ENCODE measurements around the gene C1orf174. TPM values are rescaled to one million over a fixed set of nuclear protein-coding genes. Genes with fewer than 3 reads are reported as not detected.
"Not testable (repeated sequence)": the region's sequence is repeated elsewhere in the genome, so short reads cannot be mapped to it uniquely, and the experiment has no call there.

The C1orf174 gene
- total RNA-seq, 2 experiments from 2014 or later: 16.8 to 18.5 TPM

DNA sequence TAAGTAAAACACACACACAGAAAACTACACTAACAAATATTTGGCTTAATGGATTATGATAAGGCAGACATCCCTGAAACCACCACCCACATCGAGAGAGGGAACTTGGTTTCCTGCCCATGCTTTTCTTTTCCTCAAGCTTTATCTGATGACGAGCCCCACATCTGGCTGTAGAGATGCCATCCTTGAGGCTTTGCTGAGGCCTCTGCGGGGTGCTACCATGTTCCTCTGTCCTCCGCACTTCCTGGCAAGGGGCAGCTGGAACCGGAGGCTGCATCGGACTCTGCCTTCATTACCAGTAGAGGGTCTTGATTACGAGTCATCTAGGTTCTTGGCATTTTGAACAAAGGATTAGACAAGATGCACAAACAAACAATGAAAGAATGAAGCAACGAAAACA is 21.7 kb upstream of the C1orf174 start:
- H3K9me3 Mint-ChIP-seq: no peaks in the 10 kb centered on the region
- H3K27ac Mint-ChIP-seq: no peak overlapping the region
- H3K27me3 Mint-ChIP-seq: peaks cover 6% of the 10 kb centered on the region
- intact Hi-C loops (cut with DNase I, micrococcal nuclease): no loop called here
- Histone ChIP-seq H3K27me3 (ENCODE audit: control insufficient read depth in 1 of 2, insufficient read depth in 2 of 2, low read length in 2 of 2) (no peaks in the 10 kb centered on the region), H3K27ac (ENCODE audit: low read depth in 1 of 2, low read length in 2 of 2) (no peak overlapping the region), H3K9me3 (ENCODE audit: control insufficient read depth in 1 of 2, insufficient read depth in 1 of 2, low read length in 2 of 2) (no peaks in the 10 kb centered on the region), H3K4me1 (ENCODE audit: insufficient read depth, low read length) (peaks cover 3% of the 10 kb centered on the region), H3K36me3 (ENCODE audit: insufficient read depth, low read length) (no peaks in the 10 kb centered on the region), H3K4me3 (ENCODE audit: low read length) (no peak overlapping the region)
- no peak overlapping the region for H3K4me3 Mint-ChIP-seq
- no peak for TF ChIP-seq CTCF (IDR thresholded peaks at IDR 0.05)
- ChIA-PET CTCF (no interaction called here), POLR2A (interaction anchor here (1.3 kb wide), 1 partner anchor 21 kb away, joined by 5 read pairs; the partner anchor contains the start of gene C1orf174)
- DNase-seq: no peak
- no peak for ATAC-seq (ENCODE audit: poor library complexity)
- H3K4me1 Mint-ChIP-seq (ENCODE audit: low read depth): no peaks in the 10 kb centered on the region
- no peaks in the 10 kb centered on the region for H3K36me3 Mint-ChIP-seq (ENCODE audit: low read depth)

- Mint-ChIP-seq H3K27me3 (no peaks in the 10 kb centered on the region), H3K36me3 (ENCODE audit: low read depth) (no peaks in the 10 kb centered on the region), H3K4me1 (ENCODE audit: low read depth) (no peaks in the 10 kb centered on the region), H3K9me3 (no peaks in the 10 kb centered on the region), H3K27ac (no peak overlapping the region), H3K4me3 (no peak overlapping the region)
- no peak for ATAC-seq (ENCODE audit: poor library complexity)
- intact Hi-C loops (cut with DNase I, micrococcal nuclease): loop anchor here in 1 of 2 experiments (10.0 kb wide), 1 partner anchor 675 kb away; no protein-coding TSS in a partner anchor
- ChIA-PET CTCF (no interaction called here), POLR2A (no interaction called here)
- Histone ChIP-seq H3K4me1 (ENCODE audit: insufficient read depth, low read length) (peaks cover 3% of the 10 kb centered on the region), H3K27ac (ENCODE audit: low read depth in 1 of 2, low read length in 2 of 2) (no peak overlapping the region), H3K4me3 (ENCODE audit: low read length) (no peak overlapping the region), H3K9me3 (ENCODE audit: control insufficient read depth in 1 of 2, insufficient read depth in 1 of 2, low read length in 2 of 2) (no peaks in the 10 kb centered on the region), H3K36me3 (ENCODE audit: insufficient read depth, low read length) (no peaks in the 10 kb centered on the region), H3K27me3 (ENCODE audit: control insufficient read depth in 1 of 2, insufficient read depth in 2 of 2, low read length in 2 of 2) (no peaks in the 10 kb centered on the region)
- no peak for DNase-seq
- no peak for TF ChIP-seq CTCF (IDR thresholded peaks at IDR 0.05)
These were observed 19.6 kb upstream of the C1orf174 start for GRCh38 chr1:3919706-3920105.

GRCh38 chr1:3918966-3919611 is 19.0 kb upstream of the C1orf174 start:
- CTCF ChIA-PET: no interaction called here
- no peak for TF ChIP-seq CTCF (IDR thresholded peaks at IDR 0.05)
- no peaks in the 10 kb centered on the region for H3K27me3 ChIP-seq (ENCODE audit: control insufficient read depth in 1 of 2, insufficient read depth in 2 of 2, low read length in 2 of 2)
- H3K4me3 Mint-ChIP-seq: no peak overlapping the region
- POLR2A ChIA-PET: no interaction called here
- H3K36me3 Mint-ChIP-seq (ENCODE audit: low read depth): no peaks in the 10 kb centered on the region
- no peak overlapping the region for H3K27ac ChIP-seq (ENCODE audit: low read depth in 1 of 2, low read length in 2 of 2)
- H3K27me3 Mint-ChIP-seq: no peaks in the 10 kb centered on the region
- H3K4me1 ChIP-seq (ENCODE audit: insufficient read depth, low read length): peaks cover 3% of the 10 kb centered on the region
- no peaks in the 10 kb centered on the region for H3K9me3 ChIP-seq (ENCODE audit: control insufficient read depth in 1 of 2, insufficient read depth in 1 of 2, low read length in 2 of 2)
- no peak overlapping the region for H3K4me3 ChIP-seq (ENCODE audit: low read length)
- H3K4me1 Mint-ChIP-seq (ENCODE audit: low read depth): no peaks in the 10 kb centered on the region
- no peaks in the 10 kb centered on the region for H3K9me3 Mint-ChIP-seq
- intact Hi-C loops (cut with DNase I, micrococcal nuclease): loop anchor here in 1 of 2 experiments (10.0 kb wide), 1 partner anchor 676 kb away; no protein-coding TSS in a partner anchor
- DNase-seq (peak in 1 of 14 experiments; percentile 17), ATAC-seq (ENCODE audit: poor library complexity) (no peak)
- H3K36me3 ChIP-seq (ENCODE audit: insufficient read depth, low read length): no peaks in the 10 kb centered on the region
- H3K27ac Mint-ChIP-seq: no peak overlapping the region

DNA sequence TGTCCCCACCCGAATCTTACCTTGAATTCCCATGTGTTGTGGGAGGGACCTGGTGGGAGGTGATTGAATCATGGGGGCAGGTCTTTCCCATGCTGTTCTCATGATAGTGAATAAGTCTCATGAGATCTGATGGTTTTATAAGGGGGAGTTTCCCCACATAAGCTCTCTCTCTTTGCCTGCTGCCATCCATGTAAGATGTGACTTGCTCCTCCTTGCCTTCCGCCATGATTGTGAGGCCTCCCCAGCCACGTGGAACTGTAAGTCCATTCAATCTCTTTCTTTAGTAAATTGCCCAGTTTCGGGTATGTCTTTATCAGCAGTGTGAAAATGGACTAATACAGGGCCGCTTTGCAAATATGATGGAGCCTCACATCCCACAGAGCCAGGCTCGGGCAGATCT is 18.3 kb upstream of the C1orf174 start:
- intact Hi-C loops (cut with DNase I, micrococcal nuclease): loop anchor here in 1 of 2 experiments (10.0 kb wide), 1 partner anchor 676 kb away; no protein-coding TSS in a partner anchor
- H3K4me3 Mint-ChIP-seq; POLR2A ChIA-PET; H3K27me3 ChIP-seq (ENCODE audit: control insufficient read depth in 1 of 2, insufficient read depth in 2 of 2, low read length in 2 of 2); H3K4me1 Mint-ChIP-seq (ENCODE audit: low read depth); ATAC-seq (ENCODE audit: poor library complexity); H3K36me3 ChIP-seq (ENCODE audit: insufficient read depth, low read length); H3K36me3 Mint-ChIP-seq (ENCODE audit: low read depth); CTCF ChIA-PET; DNase-seq; H3K4me3 ChIP-seq (ENCODE audit: low read length); H3K9me3 ChIP-seq (ENCODE audit: control insufficient read depth in 1 of 2, insufficient read depth in 1 of 2, low read length in 2 of 2); H3K4me1 ChIP-seq (ENCODE audit: insufficient read depth, low read length); H3K27ac Mint-ChIP-seq; H3K9me3 Mint-ChIP-seq; H3K27ac ChIP-seq (ENCODE audit: low read depth in 1 of 2, low read length in 2 of 2); H3K27me3 Mint-ChIP-seq: not testable (repeated sequence)
